Epithelial cell of esophagus (primary cell): ENCODE data around the gene ZBTB39.
"Not testable (repeated sequence)": the region's sequence is repeated elsewhere in the genome, so short reads cannot be mapped to it uniquely, and the experiment has no call there.

ENCODE experiments used
- DNase-seq: peaks from one replicate; pipeline ENCODE4 v3.0.0; 2010; ENCODE audit warnings: low read depth
- H3K4me3 ChIP-seq: 2 replicates; pipeline ENCODE4 v1.5.1; 2011; ENCODE audit warnings: mild to moderate bottlenecking, low read length, control low read depth
- CTCF ChIP-seq: IDR thresholded peaks from 2 replicates; pipeline ENCODE4 v1.5.1; 2011; ENCODE audit warnings: low read depth, mild to moderate bottlenecking, low read length, control low read depth, inconsistent platforms; ENCODE audit not compliant: insufficient read depth; ENCODE audit errors: missing control alignments

ZBTB39 gene

GRCh38 chr12:57005980-57006808 lies at the start of gene ZBTB39:
Gene ZBTB39, minus strand, starts transcription at chr12:57006546. Its CDS starts 1,629 bp downstream, at chr12:57004917.
- H3K4me3 ChIP-seq = peak within 1 kb of the TSS; percentile 76
- TF ChIP-seq CTCF = peak; percentile 35
- peak; percentile 62 for DNase-seq

- no peak for DNase-seq
- TF ChIP-seq CTCF = no peak
- H3K4me3 ChIP-seq = no peak overlapping the region
These were observed 49.5 kb upstream of the ZBTB39 start for GRCh38 chr12:57055824-57056223.

- not testable (repeated sequence) for DNase-seq, H3K4me3 ChIP-seq
These were observed 47.6 kb upstream of the ZBTB39 start for GRCh38 chr12:57053901-57054300.

GRCh38 chr12:57053146-57053545 lies 46.8 kb upstream of the ZBTB39 start:
- not testable (repeated sequence) for H3K4me3 ChIP-seq, DNase-seq

- DNase-seq = no peak
- no peak overlapping the region for H3K4me3 ChIP-seq
- TF ChIP-seq CTCF = no peak
These were observed 44.7 kb upstream of the ZBTB39 start for GRCh38 chr12:57051011-57051410.

- peak; percentile 28 for DNase-seq
- H3K4me3 ChIP-seq = no peak within 1 kb of the TSS
- no peak for TF ChIP-seq CTCF
These were observed 43.5 kb upstream of the ZBTB39 start, which contains the start of gene MYO1A for GRCh38 chr12:57049890-57050289. Gene MYO1A, minus strand, starts transcription at chr12:57050129. Its CDS starts 1,806 bp downstream, at chr12:57048323.

GRCh38 chr12:57049119-57049446 lies 42.7 kb upstream of the ZBTB39 start:
- no peak for DNase-seq
- no peak for TF ChIP-seq CTCF
- no peak overlapping the region for H3K4me3 ChIP-seq

- DNase-seq = no peak
- H3K4me3 ChIP-seq = no peak overlapping the region
- no peak for TF ChIP-seq CTCF
These were observed 42.2 kb upstream of the ZBTB39 start for GRCh38 chr12:57048423-57049118.
